LNCAP (cell line): ENCODE data around the gene KCNC3.

ENCODE experiments used
- TF ChIP-seq, protein P1 (sequence below): fragments of 450-650 bp; IDR thresholded peaks from 2 replicates; pipeline ENCODE4 v1.5.1; 2017; ENCODE audit warnings: mild to moderate bottlenecking

Gene KCNC3

DNA sequence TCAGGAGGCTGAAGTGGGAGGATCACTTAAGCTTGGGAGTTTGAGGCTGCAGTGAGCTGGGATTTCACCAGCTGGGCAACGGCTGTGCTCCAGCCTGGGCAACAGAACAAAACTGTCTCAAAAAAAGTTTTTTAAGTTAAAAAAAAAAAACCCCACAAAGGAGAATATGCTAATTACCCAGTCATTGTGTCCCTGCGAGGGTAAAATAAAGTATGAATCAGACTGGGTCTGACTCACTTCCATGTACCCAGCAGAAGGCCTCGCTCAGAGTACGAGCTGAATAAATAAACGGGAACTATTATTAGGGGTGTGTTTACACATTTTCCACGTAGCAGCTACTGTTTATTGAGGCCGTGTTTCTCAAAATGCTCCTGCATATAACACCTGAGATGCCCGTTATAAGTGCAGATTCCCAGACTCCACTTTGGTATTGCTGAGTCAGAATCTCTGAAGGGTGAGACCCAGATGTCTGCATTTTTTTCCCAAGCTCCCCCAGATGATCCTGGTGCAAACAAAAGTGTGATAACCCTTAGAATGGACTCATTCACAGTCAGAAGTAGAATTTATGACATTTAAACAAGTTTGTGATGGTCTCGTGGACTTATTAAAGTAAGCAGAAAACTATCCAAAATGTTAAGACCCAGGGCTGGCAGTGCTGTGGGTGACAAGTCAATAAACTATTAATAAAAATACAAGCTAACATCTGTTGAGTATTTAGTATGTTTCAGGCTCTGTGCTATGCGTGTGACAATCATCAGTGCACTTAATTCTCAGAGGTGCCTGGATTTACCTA, 28.2 kb downstream of the KCNC3 start:
- TF ChIP-seq, protein P1, sequence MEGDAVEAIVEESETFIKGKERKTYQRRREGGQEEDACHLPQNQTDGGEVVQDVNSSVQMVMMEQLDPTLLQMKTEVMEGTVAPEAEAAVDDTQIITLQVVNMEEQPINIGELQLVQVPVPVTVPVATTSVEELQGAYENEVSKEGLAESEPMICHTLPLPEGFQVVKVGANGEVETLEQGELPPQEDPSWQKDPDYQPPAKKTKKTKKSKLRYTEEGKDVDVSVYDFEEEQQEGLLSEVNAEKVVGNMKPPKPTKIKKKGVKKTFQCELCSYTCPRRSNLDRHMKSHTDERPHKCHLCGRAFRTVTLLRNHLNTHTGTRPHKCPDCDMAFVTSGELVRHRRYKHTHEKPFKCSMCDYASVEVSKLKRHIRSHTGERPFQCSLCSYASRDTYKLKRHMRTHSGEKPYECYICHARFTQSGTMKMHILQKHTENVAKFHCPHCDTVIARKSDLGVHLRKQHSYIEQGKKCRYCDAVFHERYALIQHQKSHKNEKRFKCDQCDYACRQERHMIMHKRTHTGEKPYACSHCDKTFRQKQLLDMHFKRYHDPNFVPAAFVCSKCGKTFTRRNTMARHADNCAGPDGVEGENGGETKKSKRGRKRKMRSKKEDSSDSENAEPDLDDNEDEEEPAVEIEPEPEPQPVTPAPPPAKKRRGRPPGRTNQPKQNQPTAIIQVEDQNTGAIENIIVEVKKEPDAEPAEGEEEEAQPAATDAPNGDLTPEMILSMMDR, result no peak

DNA sequence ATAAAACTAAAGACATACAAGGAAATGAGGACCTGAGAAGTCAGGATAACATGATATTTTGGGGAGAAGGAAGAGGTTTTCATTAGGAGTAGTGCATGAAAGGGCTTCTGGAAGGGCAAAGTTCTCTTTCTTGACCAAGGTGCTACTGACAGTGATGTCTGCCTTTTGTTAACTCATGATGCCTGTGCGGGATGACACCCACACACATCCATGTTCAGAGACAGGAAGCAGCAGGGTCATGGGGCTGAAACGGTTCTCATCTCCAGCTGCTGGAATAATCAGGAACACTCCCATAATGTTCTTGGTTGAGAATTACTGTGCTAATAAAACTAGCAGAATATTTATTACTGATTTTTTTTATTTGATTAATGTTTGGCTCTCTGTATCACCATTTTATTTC, 29.1 kb downstream of the KCNC3 start:
- TF ChIP-seq, protein P1, result no peak

DNA sequence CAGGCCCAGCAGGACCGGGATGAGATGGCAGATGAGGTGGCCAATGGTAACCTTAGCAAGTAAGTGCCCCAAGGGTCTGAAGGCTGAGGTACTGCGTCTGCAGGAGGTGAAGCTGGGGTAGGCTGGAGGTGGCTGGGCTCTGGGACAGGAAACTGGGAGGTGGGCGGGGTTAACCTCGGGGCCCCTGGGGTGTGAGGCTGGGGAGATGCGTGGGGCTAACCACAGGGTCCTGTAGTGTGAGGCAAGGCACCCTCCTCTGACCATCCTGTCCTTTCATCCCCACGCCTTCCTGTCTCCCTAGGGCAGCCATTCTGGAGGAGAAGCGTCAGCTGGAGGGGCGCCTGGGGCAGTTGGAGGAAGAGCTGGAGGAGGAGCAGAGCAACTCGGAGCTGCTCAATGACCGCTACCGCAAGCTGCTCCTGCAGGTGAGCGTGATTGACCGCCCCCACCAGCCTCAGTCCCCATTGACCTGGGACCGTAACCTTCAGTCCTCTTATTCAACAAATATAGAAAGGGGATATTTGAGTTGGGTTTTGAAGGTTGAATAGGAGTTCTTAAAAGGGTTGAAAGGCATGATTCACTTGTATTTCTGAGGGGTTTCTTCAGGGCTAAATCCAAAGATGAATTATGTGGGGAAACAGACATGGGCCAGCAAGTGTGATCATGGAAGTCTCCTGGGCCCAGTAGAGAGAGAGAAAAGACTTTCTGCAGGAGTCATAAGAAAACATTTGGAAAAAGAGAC, 35.7 kb downstream of the KCNC3 start:
- TF ChIP-seq, protein P1, result no peak

DNA sequence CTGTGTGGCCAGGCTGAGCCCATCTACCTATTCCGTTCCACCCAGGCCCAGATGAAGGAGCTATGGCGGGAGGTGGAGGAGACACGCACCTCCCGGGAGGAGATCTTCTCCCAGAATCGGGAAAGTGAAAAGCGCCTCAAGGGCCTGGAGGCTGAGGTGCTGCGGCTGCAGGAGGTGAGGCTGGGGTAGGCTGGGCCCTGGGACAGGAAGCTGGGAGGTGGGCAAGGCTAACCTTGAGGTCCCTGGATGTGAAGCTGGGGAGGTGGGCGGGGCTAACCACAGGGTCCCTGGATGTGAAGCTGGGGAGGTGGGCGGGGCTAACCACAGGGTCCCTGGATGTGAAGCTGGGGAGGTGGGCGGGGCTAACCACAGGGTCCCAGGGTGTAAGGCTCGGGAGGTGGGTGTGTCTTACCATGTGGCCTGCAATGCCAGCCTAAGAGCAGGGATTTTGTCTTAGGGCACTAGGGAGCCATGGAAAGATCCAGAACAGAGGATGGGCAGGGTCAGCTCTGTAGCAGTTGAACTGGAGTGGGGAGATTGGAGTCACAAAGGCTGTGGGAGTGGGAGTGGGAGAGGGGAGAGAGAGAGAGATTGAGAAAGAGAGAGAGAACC, 36.9 kb downstream of the KCNC3 start:
- TF ChIP-seq, protein P1, result no peak

DNA sequence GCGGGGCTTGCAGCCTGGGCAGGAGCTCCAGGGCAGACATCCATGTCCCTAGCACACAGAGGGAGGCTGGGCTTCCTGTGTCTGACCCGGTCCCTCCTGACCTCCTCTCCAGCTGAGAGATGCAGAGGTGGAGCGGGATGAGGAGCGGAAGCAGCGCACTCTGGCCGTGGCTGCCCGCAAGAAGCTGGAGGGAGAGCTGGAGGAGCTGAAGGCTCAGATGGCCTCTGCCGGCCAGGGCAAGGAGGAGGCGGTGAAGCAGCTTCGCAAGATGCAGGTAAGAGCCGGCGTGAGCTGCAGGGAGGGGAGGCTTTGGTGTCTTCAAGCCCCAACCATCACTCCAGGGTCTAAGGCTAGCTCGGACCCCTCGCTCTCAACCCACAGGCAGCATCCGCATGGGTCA, 38.4 kb downstream of the KCNC3 start:
- TF ChIP-seq, protein P1, result no peak

DNA sequence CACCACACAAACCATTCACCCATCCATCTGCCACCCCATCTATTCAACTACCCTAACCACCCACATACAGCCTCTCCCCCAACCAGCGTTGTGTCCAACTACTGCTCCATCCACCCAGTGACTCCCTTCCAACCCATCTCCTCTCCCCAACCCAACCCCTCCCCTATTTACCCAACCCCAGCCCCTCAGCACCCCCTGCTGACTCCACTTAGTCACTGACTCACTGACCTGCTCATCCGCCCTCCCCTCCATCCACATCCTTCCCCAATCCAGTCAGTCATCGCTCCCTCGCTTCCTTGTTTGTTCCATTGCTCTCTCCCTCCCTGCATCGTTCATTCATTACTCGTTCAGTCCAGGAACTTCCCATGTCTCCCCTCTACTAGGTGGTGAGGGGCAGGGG, 39.2 kb downstream of the KCNC3 start:
- TF ChIP-seq, protein P1, result no peak

DNA sequence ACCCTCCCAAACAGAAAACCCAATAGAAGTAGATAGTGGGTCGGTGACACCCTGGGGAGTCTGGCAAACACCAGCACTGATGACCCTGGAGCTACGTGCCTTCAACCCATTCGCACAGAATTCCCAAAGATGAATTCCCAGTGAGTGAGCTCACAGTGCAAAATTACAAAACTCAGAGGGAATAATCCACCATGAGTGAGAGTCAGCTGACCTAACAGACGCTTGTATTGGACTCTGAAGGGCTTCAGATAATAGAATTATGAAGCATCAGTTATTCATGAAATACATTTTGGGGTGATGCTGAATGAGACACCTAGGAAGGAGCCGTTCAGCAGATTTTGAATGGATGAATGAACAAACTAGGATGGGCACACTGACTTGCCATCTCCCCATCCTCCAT, 40.2 kb downstream of the KCNC3 start:
- TF ChIP-seq, protein P1, result no peak
